Activated naive CD4-positive, alpha-beta T cell treated with anti-CD3 and anti-CD28 coated beads, Interleukin-2, amount 10 ng/mL, durations not matched to agents 7 days and 5 days (primary cell): ENCODE data around the gene FRAT2.
A peak's percentile ranks its signal among the peaks of the same experiment; 100 is the strongest.

ENCODE experiments used
- CTCF ChIA-PET: fragments of 350-600 bp; sonication (Branson Sonifier 250); formaldehyde crosslinking; loops from one replicate; lab custom pipeline; 2021; ENCODE audit warnings: antibody characterized with exemption; lab: Charles Lee
- DNase-seq: peaks from one replicate; pipeline ENCODE4 v3.0.0-alpha.2; 2020
- H3K27ac Mint-ChIP-seq: one replicate; pipeline ENCODE4 v1.8.0; 2021; ENCODE audit warnings: mild to moderate bottlenecking, moderate library complexity, mixed read lengths
- H3K27me3 Mint-ChIP-seq: one replicate; pipeline ENCODE4 v1.8.0; 2021; ENCODE audit warnings: mild to moderate bottlenecking, mixed read lengths
- H3K36me3 Mint-ChIP-seq: one replicate; pipeline ENCODE4 v1.8.0; 2021; ENCODE audit warnings: mixed read lengths
- H3K4me1 Mint-ChIP-seq: one replicate; pipeline ENCODE4 v1.8.0; 2021; ENCODE audit warnings: mixed read lengths
- H3K4me3 Mint-ChIP-seq: one replicate; pipeline ENCODE4 v1.8.0; 2021; ENCODE audit warnings: mild to moderate bottlenecking, moderate library complexity, mixed read lengths
- H3K9me3 Mint-ChIP-seq: one replicate; pipeline ENCODE4 v1.8.0; 2021; ENCODE audit warnings: mixed read lengths

Gene FRAT2

GRCh38 chr10:97341416-97341815 lies 6.9 kb upstream of the FRAT2 start:
- CTCF ChIA-PET, result interaction anchor here (0.6 kb wide), 1 partner anchor 63 kb away, joined by 3 read pairs; no protein-coding TSS in a partner anchor
- Mint-ChIP-seq H3K27me3 (peaks cover 60% of the 10 kb centered on the region), H3K27ac (no peak overlapping the region), H3K4me1 (no peaks in the 10 kb centered on the region), H3K9me3 (no peaks in the 10 kb centered on the region), H3K36me3 (no peaks in the 10 kb centered on the region), H3K4me3 (no peak overlapping the region)
- no peak for DNase-seq

DNA sequence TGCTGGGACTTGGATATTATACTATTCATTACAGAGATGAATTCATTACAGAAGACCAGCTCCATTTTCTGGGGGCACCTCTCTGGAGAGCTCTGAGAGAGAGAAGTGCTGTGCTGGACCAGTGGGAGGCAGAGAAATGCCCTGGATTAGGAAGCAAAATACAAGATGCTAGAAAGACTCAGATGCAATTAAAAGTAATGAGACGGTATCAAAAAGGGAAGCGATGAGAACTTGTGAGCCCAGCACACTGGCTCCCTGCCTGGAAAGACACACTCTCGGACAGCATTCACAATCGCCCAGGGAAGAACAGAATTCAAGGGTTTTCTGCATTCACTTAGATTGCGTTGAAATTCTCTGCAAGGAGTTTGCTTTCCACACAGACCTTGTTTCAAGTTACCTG lies 3.5 kb upstream of the FRAT2 start:
- Mint-ChIP-seq H3K27me3 (peaks cover 62% of the 10 kb centered on the region), H3K27ac (no peak overlapping the region), H3K4me3 (no peak overlapping the region), H3K9me3 (no peaks in the 10 kb centered on the region), H3K36me3 (peaks cover 4% of the 10 kb centered on the region), H3K4me1 (peaks cover 11% of the 10 kb centered on the region)
- DNase-seq, result no peak
- CTCF ChIA-PET, result interaction anchor here (0.6 kb wide), 1 partner anchor 141 kb away, joined by 3 read pairs; no protein-coding TSS in a partner anchor

DNA sequence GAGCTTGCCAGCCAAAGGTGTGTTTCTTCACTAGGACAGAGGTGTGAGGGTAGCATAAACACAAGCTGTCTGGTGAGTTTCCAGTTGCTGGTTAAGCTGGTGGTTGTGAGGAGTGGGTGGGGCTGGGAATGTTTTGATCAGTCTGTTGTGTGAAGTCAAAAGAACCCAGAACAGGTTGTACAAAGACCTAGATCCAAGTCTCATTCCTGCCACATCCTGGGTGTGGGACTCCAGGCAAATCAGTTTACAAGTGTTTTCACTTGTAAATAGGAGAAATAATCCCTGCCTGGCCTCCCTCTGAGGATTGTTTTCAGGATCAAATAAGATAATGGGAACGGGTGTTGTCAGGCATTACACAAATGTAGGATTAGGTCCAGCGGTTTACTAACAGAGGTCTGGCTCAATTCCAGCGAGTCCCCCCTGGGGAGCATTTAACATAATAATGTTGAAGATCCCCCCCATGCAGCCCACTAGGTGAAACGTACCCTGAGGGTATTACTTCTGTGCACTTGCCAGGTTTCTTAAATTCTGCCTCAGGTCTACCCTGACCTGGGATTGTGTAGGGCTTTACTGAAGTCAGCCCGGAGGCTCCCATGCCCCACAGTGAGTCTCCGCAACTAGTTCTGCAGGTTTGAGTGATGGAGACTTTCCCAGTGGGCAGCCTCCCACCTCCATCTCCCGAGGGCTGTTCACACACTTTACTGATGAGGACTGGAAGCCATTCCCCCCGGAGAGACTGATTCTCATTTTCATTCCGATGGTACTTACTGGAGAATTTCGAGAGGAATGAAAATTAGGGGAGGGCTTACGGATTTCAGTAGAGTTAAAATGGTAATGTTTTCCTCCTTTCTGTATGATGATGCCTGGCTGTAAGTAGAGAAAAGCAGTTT lies 2.7 kb upstream of the FRAT2 start:
- Mint-ChIP-seq H3K4me3 (no peak overlapping the region), H3K27ac (no peak overlapping the region), H3K4me1 (peaks cover 19% of the 10 kb centered on the region), H3K36me3 (peaks cover 10% of the 10 kb centered on the region), H3K9me3 (no peaks in the 10 kb centered on the region), H3K27me3 (peaks cover 56% of the 10 kb centered on the region)
- CTCF ChIA-PET, result no interaction called here
- DNase-seq, result no peak

DNA sequence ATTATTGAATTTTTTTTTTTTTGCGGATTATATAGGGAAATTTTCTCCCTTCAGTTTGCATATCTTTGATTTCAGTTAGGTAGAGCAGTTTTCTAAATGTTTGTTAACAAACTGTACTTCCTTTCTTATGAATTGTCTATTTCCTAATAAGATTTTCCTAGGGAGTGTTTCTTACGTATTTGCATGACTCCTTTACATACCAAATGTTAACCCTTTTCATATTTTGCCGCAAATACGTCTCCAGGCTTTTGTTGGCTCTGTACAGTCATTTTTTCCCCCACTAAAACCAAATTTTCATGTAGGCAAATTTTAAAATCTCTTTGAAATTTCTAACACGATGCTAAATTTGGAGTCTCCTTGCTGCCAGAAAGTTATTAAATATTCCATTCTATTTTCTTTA lies 1.9 kb upstream of the FRAT2 start:
- peaks cover 24% of the 10 kb centered on the region for H3K4me1 Mint-ChIP-seq
- no peak overlapping the region for H3K4me3 Mint-ChIP-seq
- peaks cover 49% of the 10 kb centered on the region for H3K27me3 Mint-ChIP-seq
- CTCF ChIA-PET, result no interaction called here
- H3K36me3 Mint-ChIP-seq, result peaks cover 11% of the 10 kb centered on the region
- no peak for DNase-seq
- H3K27ac Mint-ChIP-seq, result no peak overlapping the region
- no peaks in the 10 kb centered on the region for H3K9me3 Mint-ChIP-seq

GRCh38 chr10:97336006-97336405 lies 1.5 kb upstream of the FRAT2 start:
- CTCF ChIA-PET, result no interaction called here
- peak overlapping the region; percentile 56 for H3K4me3 Mint-ChIP-seq
- peak overlapping the region; percentile 45 for H3K27ac Mint-ChIP-seq
- peaks cover 29% of the 10 kb centered on the region for H3K4me1 Mint-ChIP-seq
- H3K36me3 Mint-ChIP-seq, result peaks cover 14% of the 10 kb centered on the region
- no peak for DNase-seq
- H3K9me3 Mint-ChIP-seq, result no peaks in the 10 kb centered on the region
- peaks cover 44% of the 10 kb centered on the region for H3K27me3 Mint-ChIP-seq

GRCh38 chr10:97335188-97335619 lies 675 bp upstream of the FRAT2 start:
- CTCF ChIA-PET, result no interaction called here
- Mint-ChIP-seq H3K9me3 (no peaks in the 10 kb centered on the region), H3K4me3 (peak overlapping the region; percentile 48), H3K36me3 (peaks cover 15% of the 10 kb centered on the region), H3K27ac (peak overlapping the region; percentile 67), H3K4me1 (peaks cover 31% of the 10 kb centered on the region), H3K27me3 (peaks cover 37% of the 10 kb centered on the region)
- DNase-seq, result peak; percentile 30

- peak overlapping the region; percentile 87 for H3K27ac Mint-ChIP-seq
- peak; percentile 61 for DNase-seq
- peaks cover 31% of the 10 kb centered on the region for H3K27me3 Mint-ChIP-seq
- H3K36me3 Mint-ChIP-seq, result peaks cover 20% of the 10 kb centered on the region
- CTCF ChIA-PET, result interaction anchor here (0.6 to 3.3 kb wide), 9 partner anchors 12 to 261 kb away, joined by 3 to 18 read pairs (median 4); partner anchors contain the start of gene FRAT1
- no peaks in the 10 kb centered on the region for H3K9me3 Mint-ChIP-seq
- peak overlapping the region; percentile 81 for H3K4me3 Mint-ChIP-seq
- H3K4me1 Mint-ChIP-seq, result peaks cover 42% of the 10 kb centered on the region
These were observed 744 bp downstream of the FRAT2 start for GRCh38 chr10:97333601-97334369.

GRCh38 chr10:97333351-97333600 lies 1.3 kb downstream of the FRAT2 start:
- H3K36me3 Mint-ChIP-seq, result peaks cover 23% of the 10 kb centered on the region
- no peak for DNase-seq
- H3K27ac Mint-ChIP-seq, result peak overlapping the region; percentile 87
- no peaks in the 10 kb centered on the region for H3K9me3 Mint-ChIP-seq
- H3K4me1 Mint-ChIP-seq, result peaks cover 47% of the 10 kb centered on the region
- H3K4me3 Mint-ChIP-seq, result peak overlapping the region; percentile 81
- CTCF ChIA-PET, result interaction anchor here (0.6 to 3.3 kb wide), 9 partner anchors 12 to 260 kb away, joined by 3 to 18 read pairs (median 4); partner anchors contain the start of gene FRAT1
- H3K27me3 Mint-ChIP-seq, result peaks cover 29% of the 10 kb centered on the region

GRCh38 chr10:97332591-97333350 lies 1.8 kb downstream of the FRAT2 start:
- CTCF ChIA-PET, result interaction anchor here (0.6 to 3.3 kb wide), 7 partner anchors 11 to 260 kb away, joined by 3 to 18 read pairs (median 4); partner anchors contain the start of gene FRAT1
- H3K36me3 Mint-ChIP-seq, result peaks cover 25% of the 10 kb centered on the region
- no peak for DNase-seq

DNA sequence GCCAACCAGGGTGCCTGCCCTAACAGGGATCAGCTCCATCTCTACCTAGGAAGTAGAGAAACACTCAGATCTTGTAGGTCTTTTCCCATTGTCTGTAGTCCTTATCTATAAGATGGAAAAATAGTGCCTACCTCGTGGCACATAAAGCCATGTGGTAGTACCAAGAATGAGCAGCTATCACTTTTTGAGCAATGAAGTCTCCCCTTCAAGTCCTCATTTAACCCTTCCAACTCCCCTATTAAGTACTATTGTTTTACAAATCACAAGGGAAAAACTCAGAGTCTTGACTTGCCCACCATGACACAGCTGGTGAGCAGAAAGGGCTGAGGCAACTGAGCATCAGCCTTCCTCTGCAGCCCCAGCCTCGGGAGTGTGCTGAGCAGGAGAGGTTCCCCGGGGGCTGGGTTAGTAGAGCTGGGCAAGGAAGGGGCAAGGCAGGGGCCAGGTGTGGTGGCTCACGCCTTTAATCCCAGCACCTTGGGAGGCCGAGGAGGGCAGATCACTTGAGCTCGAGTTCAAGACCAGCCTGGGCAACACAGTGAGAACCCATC lies 3.3 kb downstream of the FRAT2 start:
- H3K36me3 Mint-ChIP-seq, result peaks cover 25% of the 10 kb centered on the region
- H3K27ac Mint-ChIP-seq, result no peak overlapping the region
- H3K9me3 Mint-ChIP-seq, result no peaks in the 10 kb centered on the region
- CTCF ChIA-PET, result interaction anchor here (0.9 to 3.3 kb wide), 3 partner anchors 12 to 53 kb away, joined by 3 to 18 read pairs (median 13); partner anchors contain the start of gene FRAT1
- DNase-seq, result no peak
- H3K4me3 Mint-ChIP-seq, result peak overlapping the region; percentile 6
- H3K4me1 Mint-ChIP-seq, result peaks cover 66% of the 10 kb centered on the region
- peaks cover 9% of the 10 kb centered on the region for H3K27me3 Mint-ChIP-seq

More at GRCh38 chr10:97332591-97333350, 1.8 kb downstream of the FRAT2 start:
- H3K4me1 Mint-ChIP-seq, result peaks cover 51% of the 10 kb centered on the region
- H3K27ac Mint-ChIP-seq, result peak overlapping the region; percentile 87
- H3K27me3 Mint-ChIP-seq, result peaks cover 24% of the 10 kb centered on the region
- H3K9me3 Mint-ChIP-seq, result no peaks in the 10 kb centered on the region
- peak overlapping the region; percentile 81 for H3K4me3 Mint-ChIP-seq

DNA sequence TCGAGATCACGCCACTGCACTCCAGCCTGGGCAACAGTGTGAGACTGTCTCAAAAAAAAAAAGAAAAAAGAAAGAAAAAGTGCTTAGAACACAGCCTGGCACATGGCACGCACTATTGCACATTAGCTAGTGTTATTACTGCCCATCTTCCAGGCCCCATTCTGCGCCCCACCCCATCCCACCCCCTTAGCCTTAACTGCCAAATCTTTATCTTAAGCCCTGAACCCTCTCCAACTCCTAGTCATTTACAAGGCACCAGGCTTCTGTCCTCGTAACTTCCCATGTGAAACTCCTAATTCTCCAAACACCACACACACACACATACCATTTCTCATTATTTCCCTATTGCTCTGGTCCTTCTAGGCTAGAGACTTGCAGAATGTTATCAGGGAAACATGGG lies 4.8 kb downstream of the FRAT2 start:
- H3K27ac Mint-ChIP-seq, result no peak overlapping the region
- CTCF ChIA-PET, result interaction anchor here (0.7 kb wide), 1 partner anchor 51 kb away, joined by 4 read pairs; no protein-coding TSS in a partner anchor
- DNase-seq, result no peak
- H3K9me3 Mint-ChIP-seq, result no peaks in the 10 kb centered on the region
- H3K4me1 Mint-ChIP-seq, result peaks cover 65% of the 10 kb centered on the region
- peaks cover 25% of the 10 kb centered on the region for H3K36me3 Mint-ChIP-seq
- H3K4me3 Mint-ChIP-seq, result no peak overlapping the region
- H3K27me3 Mint-ChIP-seq, result no peaks in the 10 kb centered on the region

DNA sequence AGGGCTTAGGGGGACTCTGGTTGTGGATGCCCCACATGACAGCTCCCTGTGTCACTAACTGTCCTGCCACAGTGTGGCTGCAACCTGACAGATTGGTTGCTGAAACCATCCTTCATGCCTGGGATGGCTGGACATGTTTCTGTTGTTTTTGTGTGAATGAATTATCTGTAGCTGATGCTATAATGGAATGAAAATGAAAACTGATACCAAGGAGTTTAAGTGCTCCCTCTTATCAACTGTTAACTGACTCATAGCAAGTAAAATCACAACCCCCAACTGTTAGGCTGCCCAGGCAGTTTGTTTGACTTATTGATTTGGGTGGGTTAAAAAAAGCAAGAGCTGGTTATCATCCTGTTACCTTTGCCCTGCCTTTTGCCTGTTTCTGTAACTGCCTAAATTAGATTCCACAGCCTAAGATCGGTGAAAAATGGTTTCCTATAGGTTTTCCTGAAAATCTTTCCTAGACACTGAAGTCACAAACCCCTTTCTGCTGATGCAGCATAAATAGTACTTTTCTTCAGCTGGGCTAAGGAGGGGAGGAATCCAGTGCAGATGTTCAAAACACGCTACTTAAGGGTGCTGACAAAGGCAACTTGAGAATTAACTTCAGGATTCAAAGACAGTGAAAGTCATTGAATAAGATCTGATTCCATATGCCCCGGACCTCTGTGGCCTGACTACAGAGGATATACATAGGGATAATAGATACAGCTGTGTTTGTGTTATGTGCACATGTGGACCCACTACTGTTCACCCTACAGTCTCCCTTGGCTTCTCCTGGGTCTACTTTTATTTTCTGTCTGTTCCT lies 5.7 kb downstream of the FRAT2 start:
- no peaks in the 10 kb centered on the region for H3K27me3 Mint-ChIP-seq
- CTCF ChIA-PET, result interaction anchor here (0.7 kb wide), 1 partner anchor 50 kb away, joined by 4 read pairs; no protein-coding TSS in a partner anchor
- peaks cover 25% of the 10 kb centered on the region for H3K36me3 Mint-ChIP-seq
- no peaks in the 10 kb centered on the region for H3K9me3 Mint-ChIP-seq
- no peak for DNase-seq
- H3K27ac Mint-ChIP-seq, result peak overlapping the region; percentile 64
- peaks cover 65% of the 10 kb centered on the region for H3K4me1 Mint-ChIP-seq
- H3K4me3 Mint-ChIP-seq, result no peak overlapping the region
